Measurements from ENCODE around the gene PPM1F. TPM values are rescaled to one million over a fixed set of nuclear protein-coding genes. Genes with fewer than 3 reads are reported as not detected.

Gene PPM1F
- total RNA-seq, 1 experiment from 2014 or later: 21.1 TPM

DNA sequence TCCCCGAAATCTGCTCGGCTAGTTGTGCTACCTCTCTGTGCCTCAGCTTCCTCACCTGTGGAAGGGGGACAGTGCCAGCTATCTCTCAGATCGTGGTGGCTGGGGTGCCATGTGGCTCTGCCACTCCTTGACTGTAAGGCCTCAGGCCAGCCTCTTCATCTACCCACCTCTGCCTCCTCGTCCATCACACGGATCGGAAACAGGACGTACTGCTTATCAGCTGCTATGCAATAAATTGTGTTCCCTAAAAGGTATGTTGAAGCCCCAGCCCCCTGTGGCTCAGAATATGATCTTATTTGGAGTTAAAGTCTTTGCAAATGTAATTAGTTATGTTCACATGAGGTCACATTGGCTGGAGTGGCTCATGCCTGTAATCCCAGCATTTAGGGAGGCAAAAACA, 7.8 kb downstream of the PPM1F start:
- no peak overlapping the region for H4K91ac ChIP-seq (ENCODE audit: insufficient read length, low read depth, low read length)
- no peak overlapping the region for H3K27ac ChIP-seq (ENCODE audit: insufficient read length, low read depth, low read length)
- no peak overlapping the region for H3K14ac ChIP-seq (ENCODE audit: insufficient read depth, low read length)
- Mint-ChIP-seq H3K4me1 (peaks cover 10 to 20% of the 10 kb centered on the region in 2 experiments), H3K9me3 (no peaks in the 10 kb centered on the region), H3K27me3 (ENCODE audit: low read depth) (peaks cover 7% of the 10 kb centered on the region; the same call in 1 of the 2 replicates), H3K27ac (no peak overlapping the region), H3K36me3 (ENCODE audit: insufficient read depth in 1 of 3, low read depth in 3 of 3) (peaks cover 6 to 14% (median 10%) of the 10 kb centered on the region in 3 experiments), H3K4me3 (no peak overlapping the region)
- H2BK12ac ChIP-seq (ENCODE audit: insufficient read length, low read depth, low read length): no peak overlapping the region
- peaks cover 2% of the 10 kb centered on the region; the same call in 1 of the 2 replicates for H3K4me1 ChIP-seq (ENCODE audit: insufficient read depth, low read length)
- H3K18ac ChIP-seq (ENCODE audit: insufficient read length, low read depth, low read length): no peak overlapping the region
- no peaks in the 10 kb centered on the region for H3K23me2 ChIP-seq (ENCODE audit: insufficient read length, low read depth, low read length, poor library complexity, severe bottlenecking)
- TF ChIP-seq, protein P1, sequence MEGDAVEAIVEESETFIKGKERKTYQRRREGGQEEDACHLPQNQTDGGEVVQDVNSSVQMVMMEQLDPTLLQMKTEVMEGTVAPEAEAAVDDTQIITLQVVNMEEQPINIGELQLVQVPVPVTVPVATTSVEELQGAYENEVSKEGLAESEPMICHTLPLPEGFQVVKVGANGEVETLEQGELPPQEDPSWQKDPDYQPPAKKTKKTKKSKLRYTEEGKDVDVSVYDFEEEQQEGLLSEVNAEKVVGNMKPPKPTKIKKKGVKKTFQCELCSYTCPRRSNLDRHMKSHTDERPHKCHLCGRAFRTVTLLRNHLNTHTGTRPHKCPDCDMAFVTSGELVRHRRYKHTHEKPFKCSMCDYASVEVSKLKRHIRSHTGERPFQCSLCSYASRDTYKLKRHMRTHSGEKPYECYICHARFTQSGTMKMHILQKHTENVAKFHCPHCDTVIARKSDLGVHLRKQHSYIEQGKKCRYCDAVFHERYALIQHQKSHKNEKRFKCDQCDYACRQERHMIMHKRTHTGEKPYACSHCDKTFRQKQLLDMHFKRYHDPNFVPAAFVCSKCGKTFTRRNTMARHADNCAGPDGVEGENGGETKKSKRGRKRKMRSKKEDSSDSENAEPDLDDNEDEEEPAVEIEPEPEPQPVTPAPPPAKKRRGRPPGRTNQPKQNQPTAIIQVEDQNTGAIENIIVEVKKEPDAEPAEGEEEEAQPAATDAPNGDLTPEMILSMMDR (conservative IDR thresholded peaks at IDR 0.05): no peak
- no peak overlapping the region for H4K5ac ChIP-seq (ENCODE audit: insufficient read length, low read depth, low read length)
- H3K23ac ChIP-seq (ENCODE audit: insufficient read length, low read depth, low read length): no peak overlapping the region
- no peak overlapping the region for H3K4me2 ChIP-seq (ENCODE audit: insufficient read depth, insufficient read length, low read length)
- no peak overlapping the region for H2BK15ac ChIP-seq (ENCODE audit: low read depth, low read length)
- H3T11ph ChIP-seq (ENCODE audit: low read length): no peak overlapping the region
- no peak overlapping the region for H4K8ac ChIP-seq (replicated peaks; ENCODE audit: insufficient read length, low read depth, low read length)
- H3K9ac ChIP-seq (ENCODE audit: extremely low read depth, insufficient read length, low read length): no peak overlapping the region
- H3K79me1 ChIP-seq (ENCODE audit: insufficient read depth, low read depth, low read length, poor library complexity, severe bottlenecking): no peaks in the 10 kb centered on the region
- no peaks in the 10 kb centered on the region for H3K9me3 ChIP-seq (ENCODE audit: control insufficient read depth, low read depth, low read length)
- no peak overlapping the region for H2BK120ac ChIP-seq (ENCODE audit: low read depth, low read length, poor library complexity, severe bottlenecking)
- peaks cover 2% of the 10 kb centered on the region for H4K20me1 ChIP-seq (ENCODE audit: control insufficient read depth, insufficient read depth, insufficient read length)
- WGBS (ENCODE audit: extremely low coverage, insufficient read length, low lambda C conversion rate): no CpG with 5 or more reads among the region's 7 CpGs
- H2BK5ac ChIP-seq (ENCODE audit: insufficient read length, low read length): no peak overlapping the region
- H2BK20ac ChIP-seq (ENCODE audit: low read depth, low read length, poor library complexity, severe bottlenecking): no peak overlapping the region
- no peaks in the 10 kb centered on the region for H3K79me2 ChIP-seq (ENCODE audit: insufficient read depth, low read length)
- no peak overlapping the region for H3K56ac ChIP-seq (ENCODE audit: insufficient read length, low read depth, low read length)
- H3K4ac ChIP-seq (ENCODE audit: low read depth, low read length): no peak overlapping the region
- H3K27me3 ChIP-seq (ENCODE audit: insufficient read depth, low read length): no peaks in the 10 kb centered on the region; the same call in 1 of the 2 replicates
- no peak overlapping the region for H2AK5ac ChIP-seq (ENCODE audit: insufficient read length, low read length)
- DNase-seq: no peak
- H2AFZ ChIP-seq (ENCODE audit: low read length): no peak overlapping the region

All from H9 (cell line).